Choroid plexus epithelial cell (primary cell): ENCODE measurements around the gene DCX.

Source experiments
- DNase-seq: peaks from one replicate; pipeline ENCODE4 v3.0.0-alpha.2; 2010; ENCODE audit warnings: low read depth
- H3K4me3 ChIP-seq: 2 replicates; pipeline ENCODE4 v1.5.1; 2011; ENCODE audit warnings: low read depth, mild to moderate bottlenecking, control low read depth, low read length, moderate library complexity
- CTCF ChIP-seq: conservative IDR thresholded peaks from 2 replicates; pipeline ENCODE4 v1.5.1; 2011; ENCODE audit warnings: low read depth, mild to moderate bottlenecking, control low read depth, inconsistent platforms, low read length, moderate library complexity

DCX gene

GRCh38 chrX:111435469-111435868 is 23.5 kb upstream of the DCX start:
- TF ChIP-seq CTCF = no peak
- no peak overlapping the region for H3K4me3 ChIP-seq

GRCh38 chrX:111431001-111431400 is 19.0 kb upstream of the DCX start:
- H3K4me3 ChIP-seq = no peak overlapping the region
- TF ChIP-seq CTCF = no peak
- DNase-seq = no peak

More at GRCh38 chrX:111435469-111435868, 23.5 kb upstream of the DCX start:
- no peak for DNase-seq

GRCh38 chrX:111411557-111411956 is 435 bp downstream of the DCX start:
- DNase-seq = no peak
- TF ChIP-seq CTCF = no peak
- H3K4me3 ChIP-seq = no peak overlapping the region

- H3K4me3 ChIP-seq = no peak overlapping the region
- TF ChIP-seq CTCF = no peak
- no peak for DNase-seq
Observed at GRCh38 chrX:111410590-111411078, 1.4 kb downstream of the DCX start.

- no peak for TF ChIP-seq CTCF
Observed at GRCh38 chrX:111409326-111409725, 2.7 kb downstream of the DCX start.

GRCh38 chrX:111407948-111408347 is 4.0 kb downstream of the DCX start:
- no peak for DNase-seq
- TF ChIP-seq CTCF = no peak
- no peak overlapping the region for H3K4me3 ChIP-seq

More at GRCh38 chrX:111409326-111409725, 2.7 kb downstream of the DCX start:
- no peak overlapping the region for H3K4me3 ChIP-seq
- no peak for DNase-seq

GRCh38 chrX:111402344-111402743 is 9.6 kb downstream of the DCX start:
- no peak for DNase-seq
- TF ChIP-seq CTCF = no peak
- H3K4me3 ChIP-seq = no peak overlapping the region
